ENCODE results near the gene ATP10A.

- no peak for TF ChIP-seq CTCF (IDR thresholded peaks at IDR 0.05; ENCODE audit: low read length)
- TF ChIP-seq EZH2 (IDR thresholded peaks at IDR 0.05; ENCODE audit: borderline replicate concordance, low read length): no peak
Observed at GRCh38 chr15:25635191-25635590, 227.9 kb downstream of the ATP10A start.
